K562 (cell line): ENCODE results near the gene DYTN. TPM values are rescaled to one million over a fixed set of nuclear protein-coding genes. Genes with fewer than 3 reads are reported as not detected.

Experiments
- BMI1 ChIP-seq: fragments of 150-350 bp; IDR thresholded peaks from 2 replicates; pipeline ENCODE4 v1.6.1; 2014; ENCODE audit warnings: low read length
- polyA plus RNA-seq, 8 experiments: library from polyadenylated mRNA; depleted of rRNA in 4 of 8; stranded (reverse) in 5 of 8; unstranded in 3 of 8; fragments of >200 nt; fragmentation: Nextera tagmentation in 2 of 8; fragmentation: Illumina TruSeq in 1 of 8; extraction: Ambion mirVana in 2 of 8; extraction: Trizol in 1 of 8; gene quantifications; 2 replicates each; pipeline versions ENCODE4 v1.2.1 to v1.2.3, GENCODE V29; 2011 to 2014; ENCODE audit warnings: inconsistent platforms in 1 of 8, missing spikeins in 1 of 8
- total RNA-seq, 7 experiments: library from RNA; depleted of rRNA in 6 of 7; stranded (reverse); fragments of >200 nt in 6 of 7; fragmentation: Illumina TruSeq in 2 of 7; extraction: Trizol in 2 of 7; gene quantifications; 2 replicates each; pipeline versions ENCODE4 v1.2.1 to v1.2.3, GENCODE V29; 2011 to 2021; ENCODE audit warnings: low replicate concordance in 1 of 7
- TF ChIP-seq, protein P1 (sequence below): fragments of 250-450 bp; sonication (Bioruptor Pico); IDR thresholded peaks from 2 replicates; pipeline ENCODE4 v1.4.0; 2020
- TF ChIP-seq, protein P2 (sequence below), 2 experiments: fragments of 450-650 bp in 1 of 2; IDR thresholded peaks; 2 replicates each; pipeline ENCODE4 v1.6.1; 2011 to 2017; ENCODE audit warnings: low read depth in 2 of 2, antibody characterized with exemption in 1 of 2, borderline replicate concordance in 1 of 2, low read length in 1 of 2, mild to moderate bottlenecking in 1 of 2, mixed read lengths in 1 of 2; ENCODE audit not compliant: control insufficient read depth in 1 of 2

Gene DYTN
- total and polyA plus RNA-seq, 9 of the 15 experiments (the other 6 are each of a cell fraction or from before 2014, with no cell fraction given): not detected

DNA sequence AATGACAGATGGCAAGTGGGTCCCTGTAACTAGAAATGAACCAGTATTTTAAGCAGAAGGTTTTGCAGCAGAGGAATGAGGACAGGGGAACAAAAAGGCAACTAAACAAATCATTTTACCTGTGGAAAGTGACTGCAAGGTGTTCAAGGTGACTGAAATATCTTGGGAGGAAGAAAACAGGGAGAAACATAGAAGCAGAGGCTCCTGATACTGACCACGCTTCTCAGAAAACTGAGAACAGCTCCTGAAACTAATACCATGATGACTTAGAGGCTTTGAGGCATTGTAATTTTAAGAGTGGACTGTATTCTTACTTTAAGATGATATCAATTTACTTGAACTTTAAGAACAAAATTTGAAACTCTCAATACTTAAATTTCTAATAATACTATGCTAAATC is at the start of gene DYTN (continued):
- TF ChIP-seq, protein P1, sequence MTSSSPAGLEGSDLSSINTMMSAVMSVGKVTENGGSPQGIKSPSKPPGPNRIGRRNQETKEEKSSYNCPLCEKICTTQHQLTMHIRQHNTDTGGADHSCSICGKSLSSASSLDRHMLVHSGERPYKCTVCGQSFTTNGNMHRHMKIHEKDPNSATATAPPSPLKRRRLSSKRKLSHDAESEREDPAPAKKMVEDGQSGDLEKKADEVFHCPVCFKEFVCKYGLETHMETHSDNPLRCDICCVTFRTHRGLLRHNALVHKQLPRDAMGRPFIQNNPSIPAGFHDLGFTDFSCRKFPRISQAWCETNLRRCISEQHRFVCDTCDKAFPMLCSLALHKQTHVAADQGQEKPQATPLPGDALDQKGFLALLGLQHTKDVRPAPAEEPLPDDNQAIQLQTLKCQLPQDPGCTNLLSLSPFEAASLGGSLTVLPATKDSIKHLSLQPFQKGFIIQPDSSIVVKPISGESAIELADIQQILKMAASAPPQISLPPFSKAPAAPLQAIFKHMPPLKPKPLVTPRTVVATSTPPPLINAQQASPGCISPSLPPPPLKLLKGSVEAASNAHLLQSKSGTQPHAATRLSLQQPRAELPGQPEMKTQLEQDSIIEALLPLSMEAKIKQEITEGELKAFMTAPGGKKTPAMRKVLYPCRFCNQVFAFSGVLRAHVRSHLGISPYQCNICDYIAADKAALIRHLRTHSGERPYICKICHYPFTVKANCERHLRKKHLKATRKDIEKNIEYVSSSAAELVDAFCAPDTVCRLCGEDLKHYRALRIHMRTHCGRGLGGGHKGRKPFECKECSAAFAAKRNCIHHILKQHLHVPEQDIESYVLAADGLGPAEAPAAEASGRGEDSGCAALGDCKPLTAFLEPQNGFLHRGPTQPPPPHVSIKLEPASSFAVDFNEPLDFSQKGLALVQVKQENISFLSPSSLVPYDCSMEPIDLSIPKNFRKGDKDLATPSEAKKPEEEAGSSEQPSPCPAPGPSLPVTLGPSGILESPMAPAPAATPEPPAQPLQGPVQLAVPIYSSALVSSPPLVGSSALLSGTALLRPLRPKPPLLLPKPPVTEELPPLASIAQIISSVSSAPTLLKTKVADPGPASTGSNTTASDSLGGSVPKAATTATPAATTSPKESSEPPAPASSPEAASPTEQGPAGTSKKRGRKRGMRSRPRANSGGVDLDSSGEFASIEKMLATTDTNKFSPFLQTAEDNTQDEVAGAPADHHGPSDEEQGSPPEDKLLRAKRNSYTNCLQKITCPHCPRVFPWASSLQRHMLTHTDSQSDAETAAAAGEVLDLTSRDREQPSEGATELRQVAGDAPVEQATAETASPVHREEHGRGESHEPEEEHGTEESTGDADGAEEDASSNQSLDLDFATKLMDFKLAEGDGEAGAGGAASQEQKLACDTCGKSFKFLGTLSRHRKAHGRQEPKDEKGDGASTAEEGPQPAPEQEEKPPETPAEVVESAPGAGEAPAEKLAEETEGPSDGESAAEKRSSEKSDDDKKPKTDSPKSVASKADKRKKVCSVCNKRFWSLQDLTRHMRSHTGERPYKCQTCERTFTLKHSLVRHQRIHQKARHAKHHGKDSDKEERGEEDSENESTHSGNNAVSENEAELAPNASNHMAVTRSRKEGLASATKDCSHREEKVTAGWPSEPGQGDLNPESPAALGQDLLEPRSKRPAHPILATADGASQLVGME (CRISPR knock-in tag): no peak
- no peak for TF ChIP-seq BMI1
- TF ChIP-seq, protein P2, sequence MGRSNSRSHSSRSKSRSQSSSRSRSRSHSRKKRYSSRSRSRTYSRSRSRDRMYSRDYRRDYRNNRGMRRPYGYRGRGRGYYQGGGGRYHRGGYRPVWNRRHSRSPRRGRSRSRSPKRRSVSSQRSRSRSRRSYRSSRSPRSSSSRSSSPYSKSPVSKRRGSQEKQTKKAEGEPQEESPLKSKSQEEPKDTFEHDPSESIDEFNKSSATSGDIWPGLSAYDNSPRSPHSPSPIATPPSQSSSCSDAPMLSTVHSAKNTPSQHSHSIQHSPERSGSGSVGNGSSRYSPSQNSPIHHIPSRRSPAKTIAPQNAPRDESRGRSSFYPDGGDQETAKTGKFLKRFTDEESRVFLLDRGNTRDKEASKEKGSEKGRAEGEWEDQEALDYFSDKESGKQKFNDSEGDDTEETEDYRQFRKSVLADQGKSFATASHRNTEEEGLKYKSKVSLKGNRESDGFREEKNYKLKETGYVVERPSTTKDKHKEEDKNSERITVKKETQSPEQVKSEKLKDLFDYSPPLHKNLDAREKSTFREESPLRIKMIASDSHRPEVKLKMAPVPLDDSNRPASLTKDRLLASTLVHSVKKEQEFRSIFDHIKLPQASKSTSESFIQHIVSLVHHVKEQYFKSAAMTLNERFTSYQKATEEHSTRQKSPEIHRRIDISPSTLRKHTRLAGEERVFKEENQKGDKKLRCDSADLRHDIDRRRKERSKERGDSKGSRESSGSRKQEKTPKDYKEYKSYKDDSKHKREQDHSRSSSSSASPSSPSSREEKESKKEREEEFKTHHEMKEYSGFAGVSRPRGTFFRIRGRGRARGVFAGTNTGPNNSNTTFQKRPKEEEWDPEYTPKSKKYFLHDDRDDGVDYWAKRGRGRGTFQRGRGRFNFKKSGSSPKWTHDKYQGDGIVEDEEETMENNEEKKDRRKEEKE (IDR thresholded peaks at IDR 0.05; ENCODE audit: borderline replicate concordance in 1 of 2, control insufficient read depth in 1 of 2, low read depth in 2 of 2, low read length in 1 of 2): no peak
